Activated CD4-positive, alpha-beta T cell treated with anti-CD3 and anti-CD28 coated beads for 1 hour (primary cell): ENCODE data around the gene KCNQ2.
"Not testable (repeated sequence)": the region's sequence is repeated elsewhere in the genome, so short reads cannot be mapped to it uniquely, and the experiment has no call there.

Experiments used
- DNase-seq: peaks from one replicate; pipeline ENCODE4 v3.0.0-alpha.2; 2020

KCNQ2 gene

DNA sequence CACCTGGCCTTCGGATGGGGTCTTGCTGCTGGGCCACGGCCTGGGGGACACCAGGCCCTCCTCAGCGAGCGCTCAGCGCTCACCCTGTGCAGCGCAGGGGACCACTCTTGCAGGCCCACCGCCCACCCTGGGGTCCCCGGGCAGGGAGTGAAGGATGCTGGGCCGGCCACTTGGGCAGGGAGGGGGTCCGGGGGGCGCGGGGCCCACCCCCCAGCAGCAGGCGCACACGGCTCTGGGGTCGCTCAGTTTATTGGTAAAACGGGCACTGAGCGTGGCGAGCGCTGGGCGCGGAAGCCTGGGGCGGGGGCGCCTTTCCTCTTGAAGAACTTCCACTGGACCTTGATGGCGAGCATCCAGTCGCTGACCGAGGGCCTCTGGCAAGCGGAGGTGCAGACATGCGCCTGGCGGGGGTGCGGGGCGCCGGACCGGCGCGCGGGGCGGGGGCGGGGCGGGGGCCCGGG lies 15.4 kb upstream of the KCNQ2 start:
- DNase-seq: no peak

DNA sequence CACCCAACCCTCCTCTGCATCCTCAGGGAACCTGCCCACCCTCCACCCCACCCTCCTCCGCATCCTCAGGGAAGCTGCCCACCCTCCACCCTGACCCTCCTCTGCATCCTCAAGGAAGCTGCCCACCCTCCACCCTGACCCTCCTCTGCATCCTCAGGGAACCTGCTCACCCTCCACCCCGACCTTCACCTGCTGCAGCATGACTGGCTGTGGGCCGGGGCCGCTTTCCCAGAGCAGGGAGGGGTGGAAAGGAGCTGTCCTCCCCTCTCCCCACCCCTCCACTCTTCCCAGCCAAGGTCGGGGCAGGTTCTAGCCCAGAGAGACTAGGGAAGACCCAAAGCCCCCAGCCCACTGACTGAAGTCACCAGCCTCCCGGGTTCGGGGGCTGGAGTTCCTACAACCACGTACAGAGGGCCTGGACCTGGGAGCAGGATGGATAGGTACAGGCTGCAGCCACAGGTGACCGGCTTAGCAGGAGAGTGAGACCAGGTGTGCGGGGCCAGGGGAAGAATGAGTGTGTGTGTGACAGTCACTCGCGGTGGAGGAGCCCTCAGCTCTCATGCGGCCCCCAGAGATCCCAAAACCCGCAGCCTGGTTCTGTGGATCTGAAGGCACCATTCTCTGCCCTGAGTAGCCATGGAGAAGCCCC lies 14.8 kb upstream of the KCNQ2 start:
- no peak for DNase-seq

DNA sequence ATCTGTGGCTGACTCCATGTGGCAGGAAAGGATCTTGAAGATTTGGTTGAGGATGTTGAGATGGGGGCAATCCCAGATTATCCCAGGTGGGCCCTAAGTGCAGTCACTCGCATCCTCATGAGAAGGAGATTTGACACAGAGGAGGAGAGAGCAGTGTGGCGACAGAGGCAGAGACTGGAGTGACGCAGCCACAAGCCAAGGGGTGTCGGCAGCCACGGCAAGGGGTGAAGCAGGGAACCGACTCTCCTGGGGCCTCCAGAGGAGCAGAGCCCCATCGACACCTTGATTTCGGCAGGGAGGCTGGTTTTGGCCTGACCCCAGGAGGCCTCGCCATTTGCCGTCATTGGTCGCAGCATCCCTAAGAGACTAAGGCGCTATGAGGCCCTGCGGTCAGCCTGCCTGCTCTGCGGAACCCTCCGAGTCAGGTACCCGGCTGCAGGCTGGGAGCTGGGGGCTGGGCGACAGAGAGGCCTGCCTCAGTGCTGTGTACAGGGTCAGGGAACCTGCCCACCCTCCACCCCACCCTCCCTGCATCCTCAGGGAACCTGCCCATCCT lies 13.9 kb upstream of the KCNQ2 start:
- no peak for DNase-seq

DNA sequence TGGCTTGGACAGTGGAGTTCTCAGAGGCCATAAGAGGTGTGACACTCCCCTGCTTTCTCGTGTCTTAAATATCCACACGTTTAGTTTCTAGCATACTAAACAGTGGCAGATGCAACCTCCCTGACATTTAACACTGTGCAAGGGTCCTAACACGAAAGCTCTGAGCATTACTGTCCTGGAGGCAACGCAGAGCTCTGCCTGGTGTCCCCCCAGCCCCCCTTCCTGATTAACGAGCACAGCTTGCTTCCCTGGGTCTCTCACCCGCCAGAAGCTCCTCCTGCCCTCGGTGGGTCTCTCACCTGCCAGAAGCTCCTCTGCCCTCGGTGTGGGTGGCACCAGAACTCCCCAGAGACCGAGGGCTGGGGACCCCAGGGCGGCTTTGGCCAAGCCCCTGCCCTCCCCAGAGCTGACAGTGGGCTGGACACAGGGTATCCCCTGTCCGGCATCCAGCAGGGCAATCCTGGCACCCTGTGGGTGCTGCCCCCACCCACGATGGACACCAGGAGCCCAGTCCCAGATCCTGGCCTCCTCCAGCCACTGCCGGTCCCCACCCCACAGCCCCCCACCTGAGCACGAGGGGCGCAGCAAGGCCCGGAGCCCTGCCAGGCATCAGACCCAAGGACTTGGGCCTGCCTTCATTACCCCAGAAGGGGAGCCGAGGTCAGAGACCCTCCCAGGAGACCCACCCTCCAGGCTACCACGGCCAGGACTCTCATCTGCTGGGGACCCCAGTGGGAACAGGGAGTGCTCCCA lies 12.4 kb upstream of the KCNQ2 start:
- DNase-seq: no peak

DNA sequence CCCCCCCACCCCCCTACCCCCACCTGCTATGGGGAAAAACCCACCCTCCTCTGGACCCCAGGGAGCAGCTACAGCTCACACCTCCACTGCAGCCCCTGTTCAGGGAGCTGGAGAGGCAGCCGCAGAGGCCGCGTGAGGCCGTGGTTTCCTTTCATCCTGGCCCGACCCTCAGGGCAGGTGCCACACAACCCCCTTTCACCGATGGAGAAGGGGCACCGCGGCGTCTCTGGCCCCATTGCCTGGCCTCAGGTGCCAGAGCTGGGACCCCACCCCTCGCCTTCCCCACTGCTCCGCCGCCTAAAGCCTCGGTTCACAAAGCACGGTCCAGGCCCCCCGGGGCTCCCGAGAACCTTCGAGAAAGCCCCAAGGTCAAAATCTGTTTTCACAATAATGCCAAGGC lies 11.8 kb upstream of the KCNQ2 start:
- DNase-seq: no peak

GRCh38 chr20:63483834-63484233 lies 11.4 kb upstream of the KCNQ2 start:
- DNase-seq: no peak

DNA sequence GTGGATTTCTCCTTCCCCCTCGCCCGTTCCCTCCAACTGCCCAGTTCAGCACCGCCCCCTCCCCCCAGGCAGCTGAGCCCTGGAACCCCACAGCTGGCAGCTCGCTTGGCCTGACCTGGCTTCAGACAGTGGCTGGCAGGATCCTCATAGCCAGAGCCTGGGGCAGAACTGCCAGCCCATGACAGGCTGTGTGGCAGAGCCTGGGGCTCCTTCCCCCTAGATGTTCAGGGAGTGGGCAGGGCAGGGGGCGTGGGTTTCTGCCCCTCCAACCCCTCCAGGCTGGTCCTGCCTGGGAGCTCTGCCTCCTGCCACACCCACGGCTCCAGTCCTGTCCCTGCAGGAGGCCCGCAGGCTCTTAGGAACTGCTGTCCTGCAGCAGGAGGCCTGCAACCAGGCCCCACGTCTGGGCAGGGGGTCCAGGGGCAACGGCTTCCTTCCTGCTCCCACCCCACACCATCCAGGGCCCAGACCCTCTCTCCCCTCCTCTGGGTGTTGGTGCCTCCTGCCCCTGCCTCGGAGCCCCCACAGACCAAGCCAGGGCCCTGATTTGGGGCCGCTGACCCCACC lies 9.6 kb upstream of the KCNQ2 start:
- DNase-seq: no peak

DNA sequence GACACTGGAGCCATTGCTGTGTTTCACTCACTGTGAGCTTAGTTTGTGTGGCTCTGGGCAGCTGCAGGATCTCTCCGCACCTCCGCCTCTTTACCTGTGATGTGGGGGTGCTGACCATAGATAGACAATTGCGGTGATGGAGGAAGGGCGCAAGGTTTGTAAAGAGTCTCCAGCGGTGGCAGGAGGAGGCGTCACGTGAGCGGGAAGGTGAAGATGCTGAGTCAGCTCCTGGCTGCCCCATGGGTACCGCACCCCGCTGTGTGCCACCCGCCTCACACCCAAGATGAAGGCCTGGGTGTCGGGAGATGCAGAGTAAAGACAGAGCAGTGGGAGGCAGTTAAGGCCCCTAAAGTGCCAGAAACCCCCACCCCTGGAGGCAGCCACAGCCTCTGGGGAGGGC lies 9.0 kb upstream of the KCNQ2 start:
- DNase-seq: no peak

GRCh38 chr20:63479695-63480419 lies 7.4 kb upstream of the KCNQ2 start:
- DNase-seq: not testable (repeated sequence)

GRCh38 chr20:63478346-63479302 lies 6.2 kb upstream of the KCNQ2 start:
- DNase-seq: no peak

DNA sequence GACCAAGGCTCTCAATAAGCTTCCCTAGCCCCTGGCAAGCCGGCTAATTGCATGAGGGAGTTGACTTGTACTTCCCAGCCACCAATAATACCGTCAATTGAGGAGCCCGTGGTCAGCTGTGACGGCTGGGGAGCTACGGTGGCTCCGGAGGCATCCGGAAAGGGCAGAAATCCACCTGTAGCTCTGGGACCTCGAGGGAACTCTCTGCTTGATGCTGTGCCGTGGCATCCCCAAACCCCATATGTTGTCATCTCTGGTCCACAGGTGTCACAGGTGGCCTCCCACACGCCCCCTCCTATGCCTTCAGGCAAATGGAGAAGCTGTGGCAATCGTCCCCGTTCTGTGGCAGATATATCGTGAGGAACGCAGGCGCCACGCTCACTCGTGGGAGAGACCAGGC lies 5.5 kb upstream of the KCNQ2 start:
- DNase-seq: no peak

DNA sequence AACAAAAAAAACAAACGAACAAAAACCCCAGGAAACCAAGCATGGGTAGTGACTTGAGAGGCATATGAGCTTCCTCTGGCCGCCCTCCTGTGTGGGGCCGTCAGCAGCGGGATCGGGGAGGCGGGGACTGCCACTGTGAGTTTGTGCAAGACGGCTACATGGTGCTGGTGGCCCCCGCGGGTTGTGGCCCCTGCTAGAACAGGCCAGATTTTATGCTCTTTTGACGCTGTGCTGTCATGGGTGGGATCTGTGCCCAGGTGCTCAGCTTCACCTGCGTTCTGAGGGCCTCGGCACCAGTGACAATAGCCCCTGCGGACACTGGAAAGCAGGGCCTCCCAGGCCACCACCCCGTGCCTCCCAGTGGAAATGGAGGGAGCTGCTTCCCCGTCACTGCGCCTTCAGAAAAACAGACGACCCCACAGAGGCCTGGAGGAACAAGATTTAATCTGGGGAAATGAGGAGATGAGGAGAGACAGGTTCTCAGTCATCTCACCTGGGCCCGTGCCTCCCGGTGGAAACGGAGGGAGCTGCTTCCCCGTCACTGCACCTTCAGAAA lies 4.7 kb upstream of the KCNQ2 start:
- no peak for DNase-seq

GRCh38 chr20:63475209-63475608 lies 2.8 kb upstream of the KCNQ2 start:
- DNase-seq: no peak

GRCh38 chr20:63473555-63474449 lies 1.3 kb upstream of the KCNQ2 start:
- no peak for DNase-seq

DNA sequence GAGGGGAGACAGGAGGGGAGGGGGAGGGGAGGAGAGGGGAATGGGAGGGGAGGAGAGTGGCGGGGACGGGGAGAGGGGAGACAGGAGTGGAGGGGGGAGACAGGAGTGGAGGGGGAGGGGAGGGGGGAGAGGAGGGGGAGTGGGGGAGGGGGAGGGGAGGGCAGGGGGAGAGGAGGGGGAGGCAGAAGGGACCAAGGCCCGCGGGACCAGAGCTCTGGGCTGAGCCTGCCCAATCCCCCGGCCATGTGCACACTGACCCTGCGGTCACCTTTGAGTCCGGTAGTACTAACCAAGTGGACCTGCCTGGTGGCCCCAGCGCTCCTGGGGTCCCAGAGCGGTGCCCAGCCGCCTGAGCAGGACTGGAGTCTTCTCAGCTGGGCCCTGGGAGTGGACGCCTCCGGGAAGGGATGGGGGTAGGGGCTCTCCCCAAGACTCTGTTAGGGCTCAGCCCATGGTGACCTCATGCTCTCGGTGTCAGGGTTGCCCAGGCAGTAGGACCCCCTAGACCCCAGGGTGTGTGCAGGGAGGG lies 471 bp upstream of the KCNQ2 start:
- DNase-seq: no peak

DNA sequence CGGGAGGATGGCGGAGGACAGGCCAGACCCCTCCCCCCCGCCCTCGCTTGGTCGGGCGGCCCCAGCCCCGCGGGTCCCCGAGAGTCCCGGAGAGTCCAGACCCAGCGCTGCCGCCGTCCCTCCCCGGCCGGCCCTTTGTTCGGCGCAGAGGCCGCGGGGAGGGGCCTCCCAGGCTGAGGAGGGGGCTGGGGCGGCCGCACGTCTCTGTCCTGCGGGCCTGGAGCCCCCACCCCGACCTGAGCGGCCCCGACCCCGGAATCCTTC lies 806 bp downstream of the KCNQ2 start:
- DNase-seq: no peak

DNA sequence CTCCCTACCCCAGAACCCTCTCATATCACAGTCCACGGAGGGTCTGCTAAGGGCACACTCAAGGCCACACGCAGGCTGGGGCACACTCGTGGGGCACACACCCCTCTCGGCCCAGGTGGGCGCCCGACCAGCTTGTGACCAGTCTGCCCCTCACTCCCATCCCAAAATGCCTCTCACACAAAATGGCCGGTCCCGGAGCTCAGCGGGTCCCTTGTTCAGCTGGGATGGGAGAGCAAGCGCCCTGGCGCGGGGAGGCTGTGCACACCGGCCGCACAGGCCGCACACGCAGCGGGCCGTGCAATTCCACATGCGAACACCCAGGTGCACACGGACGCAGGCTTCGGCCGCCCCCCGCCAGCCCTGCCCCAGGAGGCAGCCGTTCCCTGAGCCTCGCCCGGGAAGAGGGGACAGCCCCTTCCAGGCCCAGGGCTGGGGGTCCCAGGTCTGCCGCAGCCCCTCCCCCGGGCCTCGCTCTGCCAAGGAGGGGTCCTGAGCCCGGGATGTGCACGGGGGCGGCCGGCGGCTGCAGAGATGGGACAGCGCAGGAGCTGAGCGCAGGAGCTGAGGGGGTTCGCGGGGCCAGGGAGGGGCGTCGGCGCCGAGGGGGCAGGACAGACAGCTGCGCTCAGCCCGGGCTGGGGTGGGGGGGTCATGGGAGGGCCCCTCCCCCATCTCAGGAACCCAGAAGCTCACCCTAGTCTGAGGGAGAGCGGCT lies 1.3 kb downstream of the KCNQ2 start:
- DNase-seq: no peak

DNA sequence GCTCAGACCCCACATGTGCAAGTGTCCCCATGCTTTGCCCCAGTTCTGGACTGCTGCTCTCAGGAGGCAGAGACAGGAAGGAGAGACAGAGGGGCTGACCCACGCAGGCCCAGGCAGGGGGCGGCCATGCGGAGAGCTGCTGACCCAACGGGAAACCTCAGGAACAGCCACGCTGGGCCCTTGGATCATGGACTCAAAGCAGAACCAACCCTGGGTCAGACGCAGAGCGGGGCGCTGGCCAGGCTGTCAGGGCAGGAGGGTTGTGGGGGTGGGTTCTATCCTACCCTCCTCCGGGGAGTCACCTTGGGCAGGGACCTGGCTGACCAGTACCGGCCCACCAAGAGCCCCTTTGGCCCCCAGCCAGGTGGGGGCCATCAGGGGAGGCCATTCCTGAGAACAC lies 2.0 kb downstream of the KCNQ2 start:
- no peak for DNase-seq

- DNase-seq: no peak
These were observed 2.7 kb downstream of the KCNQ2 start for GRCh38 chr20:63469713-63470101.
